ENCODE data around the gene DSP.

DSP gene

GRCh38 chr6:7572213-7572943 is 30.9 kb downstream of the DSP start:
- H3K36me3 ChIP-seq (ENCODE audit: control insufficient read depth in 1 of 2, insufficient read depth in 2 of 2, low read length in 2 of 2): peaks cover 49 to 82% of the 10 kb centered on the region in 2 donors
- no peak overlapping the region for H3K4me3 ChIP-seq (ENCODE audit: low read depth in 1 of 2, low read length in 2 of 2)
- H3K9me3 ChIP-seq (ENCODE audit: control insufficient read depth in 1 of 2, low read length in 2 of 2): no peaks in the 10 kb centered on the region
- H3K27me3 ChIP-seq (ENCODE audit: control insufficient read depth in 1 of 2, insufficient read depth in 2 of 2, low read length in 2 of 2): peaks cover 0 to 2% of the 10 kb centered on the region in 2 donors
- H3K9ac ChIP-seq (ENCODE audit: low read depth in 1 of 2, low read length in 2 of 2): no peak overlapping the region
- H3K27ac ChIP-seq (ENCODE audit: low read depth, low read length): no peak overlapping the region
- no peaks in the 10 kb centered on the region for H3K4me1 ChIP-seq (ENCODE audit: control insufficient read depth in 1 of 2, insufficient read depth in 2 of 2, low read length in 2 of 2)

DNA sequence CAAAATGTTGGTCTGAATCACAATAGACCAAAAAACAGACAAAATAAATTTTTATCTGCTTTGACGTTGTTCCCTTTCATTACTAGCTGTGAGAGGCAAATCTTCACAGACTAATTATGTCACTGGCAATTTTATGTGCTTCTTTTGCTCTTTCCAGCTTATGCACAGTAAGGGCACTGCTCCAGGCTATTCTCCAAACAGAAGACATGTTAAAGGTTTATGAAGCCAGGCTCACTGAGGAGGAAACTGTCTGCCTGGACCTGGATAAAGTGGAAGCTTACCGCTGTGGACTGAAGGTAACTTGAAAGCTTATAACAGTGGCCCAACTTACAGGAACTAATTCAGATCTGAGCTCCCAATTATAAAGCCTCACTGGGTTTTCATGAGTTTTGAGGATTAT is 33.0 kb downstream of the DSP start:
- no peak overlapping the region for H3K27ac ChIP-seq (ENCODE audit: low read depth, low read length)
- no peak overlapping the region for H3K9ac ChIP-seq (ENCODE audit: low read depth in 1 of 2, low read length in 2 of 2)
- no peaks in the 10 kb centered on the region for H3K27me3 ChIP-seq (ENCODE audit: control insufficient read depth in 1 of 2, insufficient read depth in 2 of 2, low read length in 2 of 2)
- H3K4me1 ChIP-seq (ENCODE audit: control insufficient read depth in 1 of 2, insufficient read depth in 2 of 2, low read length in 2 of 2): no peaks in the 10 kb centered on the region
- H3K9me3 ChIP-seq (ENCODE audit: control insufficient read depth in 1 of 2, low read length in 2 of 2): no peaks in the 10 kb centered on the region
- peaks cover 41 to 82% of the 10 kb centered on the region in 2 donors for H3K36me3 ChIP-seq (ENCODE audit: control insufficient read depth in 1 of 2, insufficient read depth in 2 of 2, low read length in 2 of 2)
- H3K4me3 ChIP-seq (ENCODE audit: low read depth in 1 of 2, low read length in 2 of 2): no peak overlapping the region

- Histone ChIP-seq H3K4me1 (ENCODE audit: control insufficient read depth in 1 of 2, insufficient read depth in 2 of 2, low read length in 2 of 2) (no peaks in the 10 kb centered on the region), H3K36me3 (ENCODE audit: control insufficient read depth in 1 of 2, insufficient read depth in 2 of 2, low read length in 2 of 2) (peaks cover 45 to 77% of the 10 kb centered on the region in 2 donors), H3K9ac (ENCODE audit: low read depth in 1 of 2, low read length in 2 of 2) (no peak overlapping the region), H3K9me3 (ENCODE audit: control insufficient read depth in 1 of 2, low read length in 2 of 2) (no peaks in the 10 kb centered on the region), H3K27ac (ENCODE audit: low read depth, low read length) (no peak overlapping the region), H3K4me3 (ENCODE audit: low read depth in 1 of 2, low read length in 2 of 2) (no peak overlapping the region), H3K27me3 (ENCODE audit: control insufficient read depth in 1 of 2, insufficient read depth in 2 of 2, low read length in 2 of 2) (no peaks in the 10 kb centered on the region)
These were observed 37.0 kb downstream of the DSP start for GRCh38 chr6:7578516-7578915.

DNA sequence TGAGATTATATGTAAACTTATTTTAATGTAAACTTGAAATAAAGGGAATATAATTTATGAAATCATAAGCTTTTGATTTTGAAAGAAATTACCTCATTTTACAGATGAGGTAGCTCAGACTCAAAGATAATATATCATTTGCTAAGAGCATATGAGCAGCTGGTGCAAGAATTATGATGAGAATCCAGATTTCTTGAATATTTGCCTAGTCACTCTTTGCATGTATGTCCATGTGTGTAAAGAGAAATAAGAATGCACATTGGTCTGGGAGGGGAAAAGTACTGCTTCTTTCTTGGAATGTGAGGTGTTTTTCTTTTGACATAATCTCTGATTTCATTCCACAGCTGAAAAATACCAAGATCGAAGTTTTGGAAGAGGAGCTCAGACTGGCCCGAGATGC is 37.5 kb downstream of the DSP start:
- Histone ChIP-seq H3K9ac (ENCODE audit: low read depth in 1 of 2, low read length in 2 of 2) (no peak overlapping the region), H3K27ac (ENCODE audit: low read depth, low read length) (no peak overlapping the region), H3K4me1 (ENCODE audit: control insufficient read depth in 1 of 2, insufficient read depth in 2 of 2, low read length in 2 of 2) (no peaks in the 10 kb centered on the region), H3K9me3 (ENCODE audit: control insufficient read depth in 1 of 2, low read length in 2 of 2) (no peaks in the 10 kb centered on the region), H3K36me3 (ENCODE audit: control insufficient read depth in 1 of 2, insufficient read depth in 2 of 2, low read length in 2 of 2) (peaks cover 49 to 78% of the 10 kb centered on the region in 2 donors), H3K4me3 (ENCODE audit: low read depth in 1 of 2, low read length in 2 of 2) (no peak overlapping the region), H3K27me3 (ENCODE audit: control insufficient read depth in 1 of 2, insufficient read depth in 2 of 2, low read length in 2 of 2) (no peaks in the 10 kb centered on the region)

DNA sequence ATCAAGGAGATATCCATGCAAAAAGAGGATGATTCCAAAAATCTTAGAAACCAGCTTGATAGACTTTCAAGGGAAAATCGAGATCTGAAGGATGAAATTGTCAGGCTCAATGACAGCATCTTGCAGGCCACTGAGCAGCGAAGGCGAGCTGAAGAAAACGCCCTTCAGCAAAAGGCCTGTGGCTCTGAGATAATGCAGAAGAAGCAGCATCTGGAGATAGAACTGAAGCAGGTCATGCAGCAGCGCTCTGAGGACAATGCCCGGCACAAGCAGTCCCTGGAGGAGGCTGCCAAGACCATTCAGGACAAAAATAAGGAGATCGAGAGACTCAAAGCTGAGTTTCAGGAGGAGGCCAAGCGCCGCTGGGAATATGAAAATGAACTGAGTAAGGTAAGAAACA is 38.4 kb downstream of the DSP start:
- H3K9ac ChIP-seq (ENCODE audit: low read depth in 1 of 2, low read length in 2 of 2): no peak overlapping the region
- no peaks in the 10 kb centered on the region for H3K4me1 ChIP-seq (ENCODE audit: control insufficient read depth in 1 of 2, insufficient read depth in 2 of 2, low read length in 2 of 2)
- H3K36me3 ChIP-seq (ENCODE audit: control insufficient read depth in 1 of 2, insufficient read depth in 2 of 2, low read length in 2 of 2): peaks cover 52 to 80% of the 10 kb centered on the region in 2 donors
- no peaks in the 10 kb centered on the region for H3K9me3 ChIP-seq (ENCODE audit: control insufficient read depth in 1 of 2, low read length in 2 of 2)
- no peak overlapping the region for H3K4me3 ChIP-seq (ENCODE audit: low read depth in 1 of 2, low read length in 2 of 2)
- H3K27ac ChIP-seq (ENCODE audit: low read depth, low read length): no peak overlapping the region
- H3K27me3 ChIP-seq (ENCODE audit: control insufficient read depth in 1 of 2, insufficient read depth in 2 of 2, low read length in 2 of 2): no peaks in the 10 kb centered on the region

DNA sequence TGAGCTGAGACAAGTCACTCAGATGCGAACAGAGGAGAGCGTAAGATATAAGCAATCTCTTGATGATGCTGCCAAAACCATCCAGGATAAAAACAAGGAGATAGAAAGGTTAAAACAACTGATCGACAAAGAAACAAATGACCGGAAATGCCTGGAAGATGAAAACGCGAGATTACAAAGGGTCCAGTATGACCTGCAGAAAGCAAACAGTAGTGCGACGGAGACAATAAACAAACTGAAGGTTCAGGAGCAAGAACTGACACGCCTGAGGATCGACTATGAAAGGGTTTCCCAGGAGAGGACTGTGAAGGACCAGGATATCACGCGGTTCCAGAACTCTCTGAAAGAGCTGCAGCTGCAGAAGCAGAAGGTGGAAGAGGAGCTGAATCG is 39.1 kb downstream of the DSP start:
- Histone ChIP-seq H3K9ac (ENCODE audit: low read depth in 1 of 2, low read length in 2 of 2) (no peak overlapping the region), H3K27ac (ENCODE audit: low read depth, low read length) (no peak overlapping the region), H3K36me3 (ENCODE audit: control insufficient read depth in 1 of 2, insufficient read depth in 2 of 2, low read length in 2 of 2) (peaks cover 55 to 80% of the 10 kb centered on the region in 2 donors), H3K9me3 (ENCODE audit: control insufficient read depth in 1 of 2, low read length in 2 of 2) (no peaks in the 10 kb centered on the region), H3K4me3 (ENCODE audit: low read depth in 1 of 2, low read length in 2 of 2) (no peak overlapping the region), H3K27me3 (ENCODE audit: control insufficient read depth in 1 of 2, insufficient read depth in 2 of 2, low read length in 2 of 2) (no peaks in the 10 kb centered on the region), H3K4me1 (ENCODE audit: control insufficient read depth in 1 of 2, insufficient read depth in 2 of 2, low read length in 2 of 2) (no peaks in the 10 kb centered on the region)

GRCh38 chr6:7580927-7581618 is 39.6 kb downstream of the DSP start:
- no peaks in the 10 kb centered on the region for H3K4me1 ChIP-seq (ENCODE audit: control insufficient read depth in 1 of 2, insufficient read depth in 2 of 2, low read length in 2 of 2)
- H3K27me3 ChIP-seq (ENCODE audit: control insufficient read depth in 1 of 2, insufficient read depth in 2 of 2, low read length in 2 of 2): no peaks in the 10 kb centered on the region
- H3K4me3 ChIP-seq (ENCODE audit: low read depth in 1 of 2, low read length in 2 of 2): no peak overlapping the region
- no peaks in the 10 kb centered on the region for H3K9me3 ChIP-seq (ENCODE audit: control insufficient read depth in 1 of 2, low read length in 2 of 2)
- peaks cover 56 to 80% of the 10 kb centered on the region in 2 donors for H3K36me3 ChIP-seq (ENCODE audit: control insufficient read depth in 1 of 2, insufficient read depth in 2 of 2, low read length in 2 of 2)
- H3K9ac ChIP-seq (ENCODE audit: low read depth in 1 of 2, low read length in 2 of 2): no peak overlapping the region
- H3K27ac ChIP-seq (ENCODE audit: low read depth, low read length): no peak overlapping the region

DNA sequence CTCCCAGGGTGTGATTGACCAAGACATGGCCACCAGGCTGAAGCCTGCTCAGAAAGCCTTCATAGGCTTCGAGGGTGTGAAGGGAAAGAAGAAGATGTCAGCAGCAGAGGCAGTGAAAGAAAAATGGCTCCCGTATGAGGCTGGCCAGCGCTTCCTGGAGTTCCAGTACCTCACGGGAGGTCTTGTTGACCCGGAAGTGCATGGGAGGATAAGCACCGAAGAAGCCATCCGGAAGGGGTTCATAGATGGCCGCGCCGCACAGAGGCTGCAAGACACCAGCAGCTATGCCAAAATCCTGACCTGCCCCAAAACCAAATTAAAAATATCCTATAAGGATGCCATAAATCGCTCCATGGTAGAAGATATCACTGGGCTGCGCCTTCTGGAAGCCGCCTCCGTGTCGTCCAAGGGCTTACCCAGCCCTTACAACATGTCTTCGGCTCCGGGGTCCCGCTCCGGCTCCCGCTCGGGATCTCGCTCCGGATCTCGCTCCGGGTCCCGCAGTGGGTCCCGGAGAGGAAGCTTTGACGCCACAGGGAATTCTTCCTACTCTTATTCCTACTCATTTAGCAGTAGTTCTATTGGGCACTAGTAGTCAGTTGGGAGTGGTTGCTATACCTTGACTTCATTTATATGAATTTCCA is 43.9 kb downstream of the DSP start:
- no peak overlapping the region for H3K9ac ChIP-seq (ENCODE audit: low read depth in 1 of 2, low read length in 2 of 2)
- no peak overlapping the region for H3K4me3 ChIP-seq (ENCODE audit: low read depth in 1 of 2, low read length in 2 of 2)
- H3K27ac ChIP-seq (ENCODE audit: low read depth, low read length): no peak overlapping the region
- peaks cover 10 to 19% of the 10 kb centered on the region in 2 donors for H3K4me1 ChIP-seq (ENCODE audit: control insufficient read depth in 1 of 2, insufficient read depth in 2 of 2, low read length in 2 of 2)
- H3K27me3 ChIP-seq (ENCODE audit: control insufficient read depth in 1 of 2, insufficient read depth in 2 of 2, low read length in 2 of 2): no peaks in the 10 kb centered on the region
- H3K36me3 ChIP-seq (ENCODE audit: control insufficient read depth in 1 of 2, insufficient read depth in 2 of 2, low read length in 2 of 2): peaks cover 39 to 40% of the 10 kb centered on the region in 2 donors
- no peaks in the 10 kb centered on the region for H3K9me3 ChIP-seq (ENCODE audit: control insufficient read depth in 1 of 2, low read length in 2 of 2)

GRCh38 chr6:7587631-7588100 is 46.2 kb downstream of the DSP start:
- Histone ChIP-seq H3K9me3 (ENCODE audit: control insufficient read depth in 1 of 2, low read length in 2 of 2) (no peaks in the 10 kb centered on the region), H3K4me1 (ENCODE audit: control insufficient read depth in 1 of 2, insufficient read depth in 2 of 2, low read length in 2 of 2) (peaks cover 22 to 32% of the 10 kb centered on the region in 2 donors), H3K9ac (ENCODE audit: low read depth in 1 of 2, low read length in 2 of 2) (peak overlapping the region in 1 of 2 donors; percentile 15), H3K36me3 (ENCODE audit: control insufficient read depth in 1 of 2, insufficient read depth in 2 of 2, low read length in 2 of 2) (peaks cover 29 to 30% of the 10 kb centered on the region in 2 donors), H3K27ac (ENCODE audit: low read depth, low read length) (peak overlapping the region; percentile 47), H3K4me3 (ENCODE audit: low read depth in 1 of 2, low read length in 2 of 2) (no peak overlapping the region), H3K27me3 (ENCODE audit: control insufficient read depth in 1 of 2, insufficient read depth in 2 of 2, low read length in 2 of 2) (no peaks in the 10 kb centered on the region)

- Histone ChIP-seq H3K27me3 (ENCODE audit: control insufficient read depth in 1 of 2, insufficient read depth in 2 of 2, low read length in 2 of 2) (no peaks in the 10 kb centered on the region), H3K4me1 (ENCODE audit: control insufficient read depth in 1 of 2, insufficient read depth in 2 of 2, low read length in 2 of 2) (peaks cover 22 to 37% of the 10 kb centered on the region in 2 donors), H3K36me3 (ENCODE audit: control insufficient read depth in 1 of 2, insufficient read depth in 2 of 2, low read length in 2 of 2) (peaks cover 21% of the 10 kb centered on the region in 2 donors), H3K9me3 (ENCODE audit: control insufficient read depth in 1 of 2, low read length in 2 of 2) (no peaks in the 10 kb centered on the region), H3K9ac (ENCODE audit: low read depth in 1 of 2, low read length in 2 of 2) (no peak overlapping the region), H3K4me3 (ENCODE audit: low read depth in 1 of 2, low read length in 2 of 2) (no peak overlapping the region), H3K27ac (ENCODE audit: low read depth, low read length) (no peak overlapping the region)
These were observed 47.0 kb downstream of the DSP start for GRCh38 chr6:7588506-7588905.
